NCI-H1048 (cell line): Measurements from ENCODE around the gene PHACTR2.
"Not testable (repeated sequence)": the region's sequence is repeated elsewhere in the genome, so short reads cannot be mapped to it uniquely, and the experiment has no call there.

Experiments used
- DNase-seq: peaks from one replicate; lab custom pipeline; 2025; lab: John Stamatoyannopoulos, UW

Gene PHACTR2

DNA sequence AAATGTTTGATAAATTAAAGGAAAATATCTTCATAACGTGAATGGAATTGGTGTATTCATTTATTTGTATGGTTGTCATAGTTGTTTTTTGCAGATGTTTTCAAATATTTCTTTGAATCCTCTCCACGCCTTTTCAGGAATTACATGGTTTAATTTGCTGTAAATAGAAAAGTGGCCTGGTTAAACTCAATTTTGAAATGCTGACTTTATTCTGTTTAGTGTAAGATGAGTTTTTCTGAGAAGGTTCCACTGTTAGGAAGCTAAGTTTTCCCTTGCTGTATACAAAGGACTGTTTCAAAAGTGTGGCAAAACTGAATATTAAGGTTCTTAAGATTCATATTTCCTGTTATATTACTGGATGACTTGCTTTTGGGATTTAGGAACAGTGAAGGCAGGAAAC is 186.0 kb downstream of the PHACTR2 start:
- no peak for DNase-seq

DNA sequence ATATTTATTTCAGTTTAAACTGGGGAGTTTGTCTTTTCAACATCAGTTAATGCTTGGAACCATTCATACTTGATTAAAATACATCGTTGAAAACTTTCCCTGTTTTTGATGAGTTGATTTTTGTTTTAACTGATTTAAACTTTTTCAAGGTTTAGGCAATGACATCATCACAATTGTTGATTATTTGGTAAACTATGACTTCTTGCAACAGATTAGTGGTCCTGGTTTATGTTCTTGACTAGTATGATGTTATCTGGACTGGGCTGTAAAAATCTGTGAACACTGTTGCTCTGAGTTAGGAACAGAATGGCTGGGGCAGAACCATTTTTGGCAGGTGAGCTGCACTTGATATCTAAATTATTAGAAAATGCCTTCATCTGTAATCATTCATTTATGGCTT is 186.5 kb downstream of the PHACTR2 start, which contains the start of gene ZC2HC1B:
TSS of gene ZC2HC1B (plus strand) at position 241 of the 400 bp plus-strand sequence. CDS start at position 307, 66 bp downstream.
- DNase-seq = no peak

DNA sequence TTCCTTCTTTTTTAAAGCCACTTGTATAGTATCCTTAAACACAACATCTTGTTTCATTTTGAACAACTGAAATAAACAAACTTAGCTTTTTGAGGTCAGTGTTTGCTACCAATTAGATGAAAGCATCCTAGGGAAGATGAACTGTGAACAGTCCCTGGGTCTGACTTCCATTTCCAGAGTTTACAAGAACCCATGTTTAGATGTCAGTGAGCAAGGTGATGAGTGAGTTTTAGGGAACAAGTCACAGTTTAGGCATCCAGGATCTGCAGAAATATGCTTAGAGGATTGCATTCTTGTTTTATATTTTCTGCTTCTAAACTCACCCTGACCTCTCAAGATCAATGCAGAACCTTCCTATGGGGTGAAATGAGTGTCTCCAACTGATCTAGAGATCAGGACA is 189.5 kb downstream of the PHACTR2 start:
- no peak for DNase-seq

DNA sequence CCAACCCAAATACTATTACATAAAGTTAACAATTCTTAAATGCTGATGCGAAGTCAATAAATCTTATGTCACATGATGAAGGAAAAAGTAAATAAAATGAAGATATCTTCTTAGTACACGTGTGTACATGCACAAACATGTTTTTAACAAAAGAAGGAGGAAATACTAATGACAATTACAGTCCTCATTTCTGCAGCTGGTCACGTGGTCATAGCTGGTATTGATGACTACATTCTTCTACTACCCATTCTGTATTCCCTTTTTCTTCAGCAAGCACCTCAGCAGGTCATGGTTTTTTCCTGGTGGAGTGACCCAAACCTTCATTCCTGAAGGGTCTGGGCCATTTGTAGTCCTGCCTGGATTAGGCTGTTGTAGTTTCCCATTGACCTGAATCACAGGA is 191.0 kb downstream of the PHACTR2 start:
- DNase-seq = not testable (repeated sequence)

DNA sequence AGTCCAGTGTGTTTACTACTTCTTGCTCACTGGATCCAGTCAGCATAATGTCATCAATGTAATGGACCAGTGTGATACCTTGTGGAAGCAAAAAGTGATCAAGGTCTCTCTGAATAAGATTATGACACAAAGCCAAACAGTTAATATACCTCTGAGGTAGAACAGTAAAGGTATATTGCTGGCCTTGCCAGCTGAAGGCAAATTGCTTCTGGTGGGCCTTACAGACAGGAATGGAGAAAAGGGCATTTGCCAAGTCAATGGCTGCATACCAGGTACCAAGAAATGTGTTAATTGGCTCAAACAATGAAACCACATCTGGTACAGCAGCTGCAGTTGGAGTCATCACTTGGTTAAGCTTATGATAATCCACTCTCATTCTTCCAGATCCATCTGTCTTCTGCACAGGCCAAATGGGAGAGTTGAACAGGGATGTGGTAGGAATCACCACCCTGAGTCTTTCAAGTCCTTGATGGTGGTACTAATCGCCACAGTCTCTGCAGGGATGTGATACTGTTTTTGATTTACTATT is 193.5 kb downstream of the PHACTR2 start:
- DNase-seq = not testable (repeated sequence)

DNA sequence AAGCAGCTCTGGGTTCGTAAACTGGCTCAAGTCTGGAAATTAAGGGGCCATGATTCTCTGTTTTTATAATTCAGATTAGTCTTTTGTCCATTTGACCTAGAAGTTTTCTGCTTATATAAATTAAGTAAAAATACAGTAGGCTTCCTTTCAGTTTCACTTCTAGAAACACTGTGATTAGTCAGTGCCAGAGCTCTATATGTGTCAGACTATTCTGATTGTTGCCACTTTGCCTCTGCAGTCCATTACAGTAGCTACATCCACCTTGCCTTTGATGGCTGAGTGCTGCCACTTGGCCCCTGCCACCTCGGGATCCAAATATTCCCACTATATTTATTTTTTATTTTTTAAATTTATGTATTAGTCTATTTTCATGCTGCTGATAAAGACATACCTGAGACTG is 194.4 kb downstream of the PHACTR2 start:
- DNase-seq = no peak

DNA sequence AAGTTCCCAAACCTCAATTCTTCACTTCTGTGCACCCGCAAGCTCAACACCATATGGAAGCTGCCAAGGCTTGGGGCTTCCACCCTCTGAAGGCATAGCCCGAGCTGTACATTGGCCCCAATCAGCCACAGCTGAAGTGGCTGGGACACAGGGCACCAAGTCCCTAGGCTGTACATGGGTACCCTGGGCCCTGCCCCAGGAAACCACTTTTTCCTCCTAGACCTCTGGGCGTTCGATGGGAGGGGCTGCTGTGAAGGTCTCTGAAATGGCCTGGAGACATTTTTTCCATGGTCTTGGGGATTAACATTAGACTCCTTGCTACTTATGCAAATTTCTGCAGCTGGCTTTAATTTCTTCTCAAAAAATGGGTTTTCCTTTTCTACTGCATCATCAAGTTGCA is 195.8 kb downstream of the PHACTR2 start:
- DNase-seq = not testable (repeated sequence)

DNA sequence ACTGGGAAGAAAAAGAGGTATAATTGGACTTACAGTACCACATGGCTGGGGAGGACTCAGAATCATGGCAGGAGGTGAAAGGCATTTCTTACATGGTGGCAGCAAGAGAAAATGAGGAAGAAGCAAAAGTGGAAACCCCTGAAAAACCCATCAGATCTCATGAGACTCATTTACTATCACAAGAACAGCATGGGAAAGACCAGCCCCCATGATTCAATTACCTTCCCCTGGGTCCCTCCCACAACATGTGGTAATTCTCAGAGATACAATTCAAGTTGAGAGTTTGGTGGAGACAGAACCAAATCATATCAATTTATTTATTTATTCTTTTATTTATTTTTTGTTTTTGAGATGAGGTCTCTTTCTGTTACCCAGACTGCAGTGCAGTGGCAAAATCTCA is 196.7 kb downstream of the PHACTR2 start:
- not testable (repeated sequence) for DNase-seq

DNA sequence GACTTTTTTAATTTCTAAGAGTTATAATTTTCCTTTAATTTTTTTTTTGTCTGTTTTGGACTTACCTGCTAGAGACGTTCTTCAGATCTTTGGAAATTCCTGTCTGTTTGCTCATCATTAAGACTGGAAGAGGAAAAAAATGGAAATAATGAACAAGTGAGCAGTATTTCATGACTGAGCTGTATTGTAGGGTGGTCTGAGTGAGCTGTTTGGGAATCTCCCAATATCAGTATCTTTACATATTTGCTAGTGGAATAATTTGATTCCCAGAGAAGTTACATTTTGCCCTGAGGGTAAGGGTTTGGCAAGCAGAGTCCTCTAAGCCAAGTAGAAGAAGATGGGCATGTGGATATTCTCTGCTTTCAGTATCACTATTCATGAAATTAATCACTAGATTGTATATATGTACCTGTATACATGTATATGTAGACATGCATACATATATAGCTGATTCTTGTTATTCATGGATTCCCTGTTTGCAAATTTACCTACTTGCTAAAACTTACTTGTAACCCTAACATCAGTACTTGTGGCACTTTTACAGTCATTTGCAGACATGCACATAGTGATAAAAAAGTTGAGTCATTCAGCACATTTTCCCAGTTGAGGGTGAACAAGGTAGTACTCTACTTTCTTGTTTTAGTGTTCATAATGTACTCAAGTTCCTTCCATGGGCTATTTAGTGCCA is 200.0 kb downstream of the PHACTR2 start:
- no peak for DNase-seq

DNA sequence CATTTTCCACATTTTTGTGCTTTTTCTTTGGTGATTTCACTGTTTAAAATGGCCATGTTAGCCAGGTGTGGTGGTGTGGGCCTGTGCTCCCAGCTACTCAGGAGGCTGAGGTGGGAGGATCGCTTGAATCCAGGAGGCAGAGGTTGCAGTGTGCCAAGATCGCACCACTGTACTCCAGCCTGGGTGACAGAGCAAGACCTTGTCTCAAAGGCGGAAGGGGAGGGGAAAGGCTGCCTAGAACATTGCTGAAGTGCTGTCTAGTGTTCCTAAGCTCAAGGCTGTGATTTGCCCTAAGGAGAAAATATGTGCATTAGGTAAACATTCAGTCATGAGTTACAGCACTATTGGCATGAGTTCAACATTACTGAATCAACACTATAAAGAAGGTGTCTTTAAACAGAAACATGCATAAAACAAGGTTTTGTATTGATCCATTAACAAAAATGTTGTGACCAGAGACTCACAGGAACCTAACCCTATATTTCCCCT is 200.6 kb downstream of the PHACTR2 start:
- no peak for DNase-seq

DNA sequence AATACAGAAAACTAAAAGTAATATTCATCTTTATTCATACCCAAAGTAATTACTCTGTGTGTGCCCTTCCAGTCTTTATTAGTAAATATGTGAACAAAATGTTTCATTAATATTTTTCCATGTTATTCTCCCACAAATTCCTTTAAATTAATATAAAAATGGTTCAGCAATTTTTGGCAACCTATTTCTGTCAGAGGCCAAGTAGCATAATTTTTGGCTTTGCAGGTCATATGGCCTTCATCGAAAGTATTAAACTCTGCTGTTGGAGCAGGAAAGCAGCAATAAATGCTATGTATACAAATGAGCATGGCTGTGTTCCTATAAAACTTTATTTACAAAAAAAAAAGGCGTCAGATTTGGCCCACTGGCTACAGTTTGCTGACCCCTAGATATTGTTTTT is 202.6 kb downstream of the PHACTR2 start:
- DNase-seq = no peak
